Endothelial cell of umbilical vein (primary cell): ENCODE results near the gene AUTS2. TPM values are rescaled to one million over a fixed set of nuclear protein-coding genes. Genes with fewer than 3 reads are reported as not detected.

ENCODE experiments used
- BruUV-seq: library from RNA; stranded (reverse); fragments of 400-500 nt; replicated peaks from 2 replicates; lab custom pipeline; 2021; lab: Mats Ljungman, UMichigan
- CTCF ChIA-PET: fragments of 300-600, 350-600 bp; sonication (Branson Sonifier 250); formaldehyde crosslinking; loops from one replicate; lab custom pipeline; 2021; ENCODE audit warnings: antibody characterized with exemption, inconsistent platforms; lab: Charles Lee
- POLR2A ChIA-PET: fragments of 300-600, 350-600 bp; sonication (Branson Sonifier 250); formaldehyde crosslinking; loops from one replicate; lab custom pipeline; 2021; ENCODE audit warnings: antibody characterized with exemption, inconsistent platforms; lab: Charles Lee
- DNase-seq: peaks from one replicate; pipeline ENCODE4 v3.0.0-alpha.2; 2011; ENCODE audit warnings: low read depth, low spot score
- FAIRE-seq: peaks from 2 replicates; lab custom pipeline; 2011; peaks lifted over from hg19 to GRCh38; lab: Jason Lieb, UNC
- H2AFZ ChIP-seq: 2 replicates; pipeline ENCODE4 v1.6.0; 2012; ENCODE audit warnings: low read depth, low read length, control low read depth, inconsistent platforms
- H3K27ac ChIP-seq: 2 replicates; pipeline ENCODE4 v1.5.1; 2011; ENCODE audit warnings: low read depth, mild to moderate bottlenecking, control low read depth, low read length, moderate library complexity; ENCODE audit not compliant: insufficient read depth
- H3K27me3 ChIP-seq, 2 experiments: 2 replicates each; pipeline versions ENCODE4 v1.6.0 to v1.6.1; 2011; ENCODE audit warnings: low read length in 2 of 2, mixed read lengths in 1 of 2; ENCODE audit not compliant: control insufficient read depth in 2 of 2, insufficient read depth in 2 of 2
- H3K36me3 ChIP-seq, 2 experiments: 2 replicates in 1 of 2; 3 replicates in 1 of 2; pipeline ENCODE4 v1.5.1; 2011; ENCODE audit warnings: low read length in 2 of 2, mild to moderate bottlenecking in 1 of 2, moderate library complexity in 1 of 2; ENCODE audit not compliant: control insufficient read depth in 2 of 2, insufficient read depth in 2 of 2; ENCODE audit errors: extremely low read depth in 1 of 2
- H3K4me1 ChIP-seq: 3 replicates; pipeline ENCODE4 v1.5.1; 2011; ENCODE audit warnings: mild to moderate bottlenecking, low read length; ENCODE audit not compliant: control insufficient read depth, insufficient read depth; ENCODE audit errors: extremely low read depth
- H3K4me2 ChIP-seq: 2 replicates; pipeline ENCODE4 v1.6.1; 2011; ENCODE audit warnings: low read length, control low read depth, mixed read lengths; ENCODE audit not compliant: insufficient read depth
- H3K4me3 ChIP-seq, 3 experiments: fragments of 200-600 bp in 1 of 3; sonication (generic), shearing (Covaris generic) in 1 of 3; replicated peaks in 1 of 3; 2 replicates each; pipeline ENCODE4 v1.5.1; 2011 to 2016; ENCODE audit warnings: control low read depth in 3 of 3, low read length in 3 of 3, mild to moderate bottlenecking in 2 of 3, inconsistent platforms in 1 of 3, low read depth in 1 of 3, moderate library complexity in 1 of 3; ENCODE audit not compliant: insufficient read depth in 1 of 3
- H3K79me2 ChIP-seq: 2 replicates; pipeline ENCODE4 v1.6.0; 2012; ENCODE audit warnings: low read length, inconsistent platforms; ENCODE audit not compliant: control insufficient read depth, insufficient read depth
- H3K9ac ChIP-seq: replicated peaks from 2 replicates; pipeline ENCODE3; 2011; ENCODE audit warnings: low read length, control low read depth; ENCODE audit not compliant: insufficient read depth; ENCODE audit errors: extremely low read depth
- H3K9me1 ChIP-seq: replicated peaks from 3 replicates; pipeline ENCODE4 v1.6.0; 2011; ENCODE audit warnings: mild to moderate bottlenecking, low read length; ENCODE audit not compliant: control insufficient read depth, insufficient read depth; ENCODE audit errors: extremely low read depth
- H3K9me3 ChIP-seq: replicated peaks from 2 replicates; pipeline ENCODE4 v1.5.1; 2012; ENCODE audit warnings: low read length, inconsistent platforms; ENCODE audit not compliant: control insufficient read depth, insufficient read depth
- H4K20me1 ChIP-seq: replicated peaks from 2 replicates; pipeline ENCODE3; 2011; ENCODE audit warnings: mild to moderate bottlenecking, low read length; ENCODE audit not compliant: control insufficient read depth, insufficient read depth; ENCODE audit errors: extremely low read depth
- CTCF ChIP-seq, 2 donors: IDR thresholded peaks; 1 replicate in 1 of 2; 2 replicates in 1 of 2; pipeline ENCODE4 v1.5.1; 2011; ENCODE audit warnings: low read length in 2 of 2, mild to moderate bottlenecking in 2 of 2, moderate library complexity in 2 of 2, control low read depth in 1 of 2, inconsistent platforms in 1 of 2, low read depth in 1 of 2; ENCODE audit not compliant: insufficient read depth in 1 of 2; ENCODE audit errors: extremely low read depth in 1 of 2
- EZH2 ChIP-seq: IDR thresholded peaks from 2 replicates; pipeline ENCODE4 v1.6.1; 2012; ENCODE audit warnings: borderline replicate concordance, low read depth, mild to moderate bottlenecking, moderate library complexity, low read length, inconsistent platforms; ENCODE audit not compliant: severe bottlenecking
- FOS ChIP-seq: IDR thresholded peaks from 2 replicates; pipeline ENCODE4 v1.6.1; 2011; ENCODE audit warnings: mild to moderate bottlenecking, low read length, moderate library complexity, borderline replicate concordance; ENCODE audit not compliant: insufficient read depth
- GATA2 ChIP-seq: IDR thresholded peaks from 2 replicates; pipeline ENCODE4 v1.7.0; 2011; ENCODE audit warnings: low read depth, mild to moderate bottlenecking, moderate library complexity, mixed read lengths, low read length; ENCODE audit not compliant: insufficient read length, insufficient read depth
- JUN ChIP-seq: IDR thresholded peaks from 2 replicates; pipeline ENCODE4 v1.6.1; 2011; ENCODE audit warnings: borderline replicate concordance, low read depth; ENCODE audit not compliant: insufficient read length, insufficient read depth
- MAX ChIP-seq: IDR thresholded peaks from 2 replicates; pipeline ENCODE4 v1.6.1; 2011; ENCODE audit not compliant: insufficient read depth, insufficient read length
- MYC ChIP-seq: IDR thresholded peaks from one replicate; pipeline ENCODE4 v1.6.1; 2011; ENCODE audit warnings: mild to moderate bottlenecking, low read depth, low read length
- POLR2A ChIP-seq: IDR thresholded peaks from 2 replicates; pipeline ENCODE4 v1.6.1; 2012; ENCODE audit warnings: low read depth, mild to moderate bottlenecking, control low read depth, low read length
- dilution Hi-C: fragments of 300-500 bp; cut with MboI; formaldehyde crosslinking; loops from one replicate; pipeline ENCODE4 v1.15.0; 2019; ENCODE audit warnings: low sequenced_read_pairs; ENCODE audit not compliant: extremely low pct_ligation_motif_present
- intact Hi-C: fragments of 100-400 bp; cut with micrococcal nuclease; formaldehyde crosslinking; loops from one replicate; pipeline ENCODE4 v1.10.0; 2022
- polyA plus RNA-seq, 4 experiments: library from polyadenylated mRNA; depleted of rRNA in 3 of 4; stranded (reverse) in 3 of 4; unstranded in 1 of 4; fragments of >200 nt; gene quantifications; 2 replicates each; pipeline versions ENCODE4 v1.2.1 to v1.2.3, GENCODE V29; 2011 to 2012; ENCODE audit warnings: missing spikeins in 1 of 4
- total RNA-seq: library from RNA; stranded (reverse); gene quantifications from 2 replicates; pipeline ENCODE4 v1.2.3, GENCODE V29; 2021

Gene AUTS2
- total and polyA plus RNA-seq, 2 donors (not counting 3 experiments of a cell fraction or from before 2014, with no cell fraction given) = 0.59 to 8.0 TPM

DNA sequence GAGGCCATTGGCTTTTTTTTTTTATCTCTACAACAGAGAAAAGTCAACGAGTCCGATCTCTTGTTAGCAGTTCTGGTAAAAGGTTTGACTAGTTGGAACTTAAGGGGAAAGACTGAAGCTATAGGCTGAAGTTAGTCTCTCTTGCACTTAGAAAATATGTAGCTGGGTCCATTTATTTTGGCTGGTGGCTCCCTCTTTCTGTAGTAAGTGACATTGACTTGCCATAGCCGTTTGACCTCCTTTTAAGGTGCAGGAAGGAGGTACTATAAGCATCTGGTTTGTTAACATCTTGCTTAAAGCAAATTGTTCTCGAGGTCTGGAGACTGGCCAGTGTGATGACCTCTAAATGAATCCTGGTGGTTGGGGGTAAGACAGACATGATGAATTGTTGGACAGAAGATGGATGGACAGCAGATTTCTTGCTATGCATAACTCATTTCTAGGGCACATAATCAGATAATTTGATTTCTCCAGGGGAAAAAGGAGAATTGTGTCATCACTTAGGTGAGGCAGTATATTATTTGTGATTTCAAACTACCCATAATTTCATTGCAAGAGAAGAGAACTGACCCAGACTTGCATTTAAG, 1177.4 kb downstream of the AUTS2 start:
- H2AFZ ChIP-seq = no peak overlapping the region
- no peaks in the 10 kb centered on the region for H3K27me3 ChIP-seq
- H3K4me1 ChIP-seq = no peaks in the 10 kb centered on the region
- H3K4me3 ChIP-seq = no peak overlapping the region
- DNase-seq (no peak), FAIRE-seq (no peak)
- CTCF ChIA-PET = no interaction called here
- BruUV-seq = no TSS peak
- H3K36me3 ChIP-seq = no peaks in the 10 kb centered on the region
- POLR2A ChIA-PET = no interaction called here
- no peaks in the 10 kb centered on the region for H3K9me1 ChIP-seq
- H4K20me1 ChIP-seq = no peaks in the 10 kb centered on the region
- no peaks in the 10 kb centered on the region for H3K79me2 ChIP-seq
- no peaks in the 10 kb centered on the region for H3K9me3 ChIP-seq
- H3K27ac ChIP-seq = no peak overlapping the region
- H3K9ac ChIP-seq = no peak overlapping the region
- no peak for TF ChIP-seq JUN
- no peak for TF ChIP-seq CTCF (IDR thresholded peaks at IDR 0.05; ENCODE audit: extremely low read depth in 1 of 2, insufficient read depth in 1 of 2, low read depth in 1 of 2, low read length in 2 of 2)
- TF ChIP-seq EZH2 = no peak
- TF ChIP-seq MYC = no peak
- no peak for TF ChIP-seq MAX
- no peak for TF ChIP-seq FOS
- TF ChIP-seq POLR2A = no peak
- no peak for TF ChIP-seq GATA2
- intact Hi-C loops (no loop called here), dilution Hi-C loops (no loop called here)
- no peak overlapping the region for H3K4me2 ChIP-seq
